ENCODE results near the gene SPANXN2. TPM values are rescaled to one million over a fixed set of nuclear protein-coding genes. Genes with fewer than 3 reads are reported as not detected.
"Not testable (repeated sequence)": the region's sequence is repeated elsewhere in the genome, so short reads cannot be mapped to it uniquely, and the experiment has no call there.

SPANXN2 gene
- not detected for polyA plus RNA-seq (ENCODE audit: insufficient read depth in 1 of 5, insufficient read length in 5 of 5, low replicate concordance in 1 of 5)
- long read RNA-seq, donor 1, result 0 reads
- long read RNA-seq, donor 2, result 0 reads
- long read RNA-seq, donor 3, result 0 reads
- long read RNA-seq, donor 4, result 0 reads
- long read RNA-seq, donor 5, result 0 reads
- long read RNA-seq, donor 6, result 0 reads
- long read RNA-seq, donor 7, result 0 reads
- long read RNA-seq, donor 8, result 0 reads

DNA sequence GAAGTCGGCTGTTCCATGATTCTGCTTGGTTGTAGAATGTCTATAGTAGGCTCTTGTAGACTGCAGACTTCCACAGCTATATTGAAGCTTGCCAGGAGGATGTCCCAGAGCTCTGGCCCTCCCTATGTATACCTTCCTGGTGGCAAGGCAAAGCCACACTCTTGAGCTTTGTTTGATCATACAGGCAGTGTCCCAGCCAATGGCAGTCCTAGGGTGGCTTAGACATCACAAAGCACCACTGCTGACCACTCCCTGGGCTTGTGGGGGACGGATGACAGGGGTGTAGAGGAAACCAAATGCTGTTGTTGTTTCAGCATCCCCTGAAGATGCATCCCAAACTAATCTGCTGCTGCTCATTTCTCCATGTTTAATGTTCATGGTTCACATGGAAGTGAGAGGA, at the start of gene SPANXN2:
SPANXN2 (minus strand) TSS at position 101 of the 400 bp plus-strand sequence; CDS start at position 17, 84 bp downstream.
- DNase-seq, result not testable (repeated sequence)

DNA sequence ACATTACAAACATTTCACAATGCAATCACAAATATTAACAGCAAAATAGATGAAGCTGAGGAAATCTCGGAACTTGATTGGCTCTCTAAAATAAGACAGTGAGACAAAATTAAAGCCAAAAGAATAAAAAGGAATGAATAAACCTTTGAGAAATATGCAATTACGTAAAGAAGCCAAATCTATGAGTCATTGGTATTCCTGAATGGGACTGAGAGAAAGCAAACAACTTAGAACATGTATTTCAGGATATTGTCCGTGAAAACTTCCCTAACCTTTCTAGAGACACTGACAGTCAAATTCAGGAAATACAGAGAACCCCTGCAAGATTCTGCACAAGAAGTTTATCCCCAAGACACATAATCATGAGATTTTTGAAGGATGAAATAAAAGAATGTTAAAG, 48.4 kb upstream of the SPANXN2 start:
- DNase-seq, result no peak

GRCh38 chrX:143767789-143768188, 47.2 kb upstream of the SPANXN2 start:
- DNase-seq, result not testable (repeated sequence)

GRCh38 chrX:143757887-143758286, 37.3 kb upstream of the SPANXN2 start:
- DNase-seq, result no peak

GRCh38 chrX:143757375-143757774, 36.8 kb upstream of the SPANXN2 start:
- no peak for DNase-seq

- no peak for DNase-seq
Measured at GRCh38 chrX:143754183-143754582, 33.6 kb upstream of the SPANXN2 start.

DNA sequence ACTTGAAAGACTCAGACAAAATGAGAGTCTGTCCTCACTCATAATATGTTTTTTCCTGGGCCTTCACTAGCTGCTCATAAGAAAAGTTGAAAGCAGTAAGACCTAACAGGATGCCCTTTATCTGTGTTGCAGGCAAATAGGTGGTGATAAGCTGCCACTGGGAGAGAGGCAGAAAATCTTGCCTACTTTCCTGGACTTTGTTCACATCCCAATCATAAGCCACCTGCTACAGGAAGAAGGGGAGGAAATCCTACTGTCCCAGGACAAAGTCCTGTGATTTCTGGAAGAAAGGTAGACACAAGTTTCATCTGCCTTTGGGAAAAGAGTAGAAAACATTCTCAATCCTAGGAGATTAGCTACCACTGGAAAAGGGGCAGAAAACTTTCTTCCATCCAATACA, 13.3 kb upstream of the SPANXN2 start:
- no peak for DNase-seq

GRCh38 chrX:143726296-143726695, 5.7 kb upstream of the SPANXN2 start:
- DNase-seq, result no peak

DNA sequence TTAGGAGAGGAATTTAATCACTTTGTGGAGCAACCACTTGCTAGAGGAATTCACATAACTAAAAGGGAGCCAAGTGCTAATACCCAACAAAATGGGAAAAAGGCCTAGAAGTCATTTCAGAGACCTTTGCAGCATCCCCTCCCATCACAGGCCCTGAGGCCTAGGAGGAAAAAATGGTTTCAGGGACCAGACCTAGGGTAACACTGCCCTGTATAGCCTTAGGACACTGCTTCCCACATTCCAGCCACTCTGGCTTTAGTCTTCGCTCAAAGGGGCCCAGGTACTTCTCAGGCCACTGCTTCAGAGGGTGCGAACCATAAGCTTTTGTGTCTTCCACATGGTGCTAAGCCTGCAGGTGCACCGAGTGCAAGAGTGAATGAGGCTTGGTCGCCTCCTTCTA, 19.1 kb downstream of the SPANXN2 start:
- DNase-seq, result no peak

- DNase-seq, result no peak
Measured at GRCh38 chrX:143694885-143695284, 25.7 kb downstream of the SPANXN2 start.

- no peak for DNase-seq
Measured at GRCh38 chrX:143683486-143683885, 37.1 kb downstream of the SPANXN2 start.

DNA sequence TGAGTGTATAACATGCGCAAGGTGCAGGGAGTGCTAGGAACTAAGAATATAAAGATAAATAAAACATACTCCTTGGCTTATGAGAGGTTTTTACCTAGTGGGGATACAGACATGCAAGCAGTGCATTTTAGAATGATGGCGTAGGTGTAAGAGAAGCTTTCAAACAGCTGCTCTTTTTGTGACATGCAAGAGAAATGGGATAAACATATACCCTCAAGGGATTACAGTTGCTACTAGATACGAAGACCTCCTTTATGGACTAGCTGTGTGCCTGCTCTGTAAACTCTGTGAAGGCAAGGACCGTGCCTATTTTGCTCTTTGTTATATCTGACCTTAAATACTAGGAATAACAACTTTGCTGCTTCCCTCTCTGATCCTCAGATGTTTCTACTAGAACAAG, 45.6 kb downstream of the SPANXN2 start:
- DNase-seq, result no peak

DNA sequence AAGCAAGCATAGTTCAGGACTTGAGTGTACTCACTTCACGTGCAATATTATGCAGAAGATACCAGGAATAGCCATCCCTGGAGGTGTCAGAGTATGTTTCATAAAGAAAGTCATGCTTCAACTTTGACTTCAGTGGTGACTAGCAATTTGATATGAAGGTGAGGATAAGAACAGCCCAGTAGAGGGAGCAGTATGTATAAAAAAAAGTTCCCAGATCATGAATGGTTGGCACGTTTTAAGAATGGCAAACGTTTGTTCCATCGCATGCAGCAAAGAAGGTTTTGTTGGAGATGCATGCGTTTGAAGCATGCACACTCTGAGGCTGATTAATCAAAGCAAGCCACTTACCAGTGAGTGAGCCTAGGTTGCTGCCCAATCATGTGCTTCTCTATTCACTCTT, 51.2 kb downstream of the SPANXN2 start:
- no peak for DNase-seq

DNA sequence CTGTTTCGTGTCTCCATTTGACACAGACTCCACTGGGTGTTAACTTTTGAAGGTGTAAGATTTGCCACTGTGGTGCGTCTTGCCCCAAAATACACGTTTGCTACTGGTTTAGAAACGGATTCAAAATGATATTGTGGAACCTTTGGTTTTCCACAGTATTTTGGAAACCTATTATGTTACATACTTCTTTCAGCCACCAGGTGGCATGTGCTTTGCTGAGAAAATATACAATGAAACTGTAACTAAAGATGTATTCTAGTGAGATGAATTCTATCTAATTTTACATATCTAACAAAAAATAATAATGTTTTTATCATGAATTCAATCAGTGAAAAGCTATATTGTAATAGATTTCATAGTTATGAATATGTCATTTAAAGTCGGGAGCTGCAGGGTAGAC, 56.2 kb downstream of the SPANXN2 start:
- DNase-seq, result no peak

DNA sequence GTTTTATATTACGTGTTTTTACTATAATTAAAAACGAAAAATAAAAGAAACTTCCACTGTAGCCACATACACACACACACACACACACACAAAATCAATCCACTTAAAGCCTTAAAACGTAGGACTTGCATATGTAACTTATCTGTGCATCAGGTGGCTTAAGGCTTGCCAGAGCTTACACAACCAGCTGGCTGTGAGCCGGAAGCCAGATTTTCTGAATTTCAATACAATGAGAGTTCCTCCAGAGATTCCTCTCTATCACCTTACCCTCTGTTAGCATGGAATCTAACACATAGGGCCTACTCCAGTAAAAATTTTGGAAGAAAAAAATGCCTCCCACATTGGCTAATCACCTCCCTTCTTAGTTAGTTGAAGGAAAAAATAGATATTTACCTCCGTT, 56.8 kb downstream of the SPANXN2 start:
- no peak for DNase-seq

Other genes starting within 250 kb of the SPANXN2 start
- gene SPANXN3, start 203.3 kb downstream of the SPANXN2 start, polyA plus RNA-seq (ENCODE audit: insufficient read depth in 1 of 5, insufficient read length in 5 of 5, low replicate concordance in 1 of 5), result not detected
- gene SLITRK4, start 84.7 kb downstream of the SPANXN2 start, polyA plus RNA-seq (ENCODE audit: insufficient read depth in 1 of 5, insufficient read length in 5 of 5, low replicate concordance in 1 of 5), result 1 to 10 TPM in 4 of 5 donors, under 1 TPM in 1; 0.97 to 2.4 (median 1.6) TPM
- under 1 TPM in 4 of 5 donors, not detected in 1; 0.10 to 0.50 (median 0.23) TPM for gene UBE2NL, start 163.3 kb upstream of the SPANXN2 start, polyA plus RNA-seq (ENCODE audit: insufficient read depth in 1 of 5, insufficient read length in 5 of 5, low replicate concordance in 1 of 5)

Measured in right lung (tissue), 10 donors.